ENCODE data around the gene ZNF823.
"Not testable (repeated sequence)": the region's sequence is repeated elsewhere in the genome, so short reads cannot be mapped to it uniquely, and the experiment has no call there.

Gene ZNF823

DNA sequence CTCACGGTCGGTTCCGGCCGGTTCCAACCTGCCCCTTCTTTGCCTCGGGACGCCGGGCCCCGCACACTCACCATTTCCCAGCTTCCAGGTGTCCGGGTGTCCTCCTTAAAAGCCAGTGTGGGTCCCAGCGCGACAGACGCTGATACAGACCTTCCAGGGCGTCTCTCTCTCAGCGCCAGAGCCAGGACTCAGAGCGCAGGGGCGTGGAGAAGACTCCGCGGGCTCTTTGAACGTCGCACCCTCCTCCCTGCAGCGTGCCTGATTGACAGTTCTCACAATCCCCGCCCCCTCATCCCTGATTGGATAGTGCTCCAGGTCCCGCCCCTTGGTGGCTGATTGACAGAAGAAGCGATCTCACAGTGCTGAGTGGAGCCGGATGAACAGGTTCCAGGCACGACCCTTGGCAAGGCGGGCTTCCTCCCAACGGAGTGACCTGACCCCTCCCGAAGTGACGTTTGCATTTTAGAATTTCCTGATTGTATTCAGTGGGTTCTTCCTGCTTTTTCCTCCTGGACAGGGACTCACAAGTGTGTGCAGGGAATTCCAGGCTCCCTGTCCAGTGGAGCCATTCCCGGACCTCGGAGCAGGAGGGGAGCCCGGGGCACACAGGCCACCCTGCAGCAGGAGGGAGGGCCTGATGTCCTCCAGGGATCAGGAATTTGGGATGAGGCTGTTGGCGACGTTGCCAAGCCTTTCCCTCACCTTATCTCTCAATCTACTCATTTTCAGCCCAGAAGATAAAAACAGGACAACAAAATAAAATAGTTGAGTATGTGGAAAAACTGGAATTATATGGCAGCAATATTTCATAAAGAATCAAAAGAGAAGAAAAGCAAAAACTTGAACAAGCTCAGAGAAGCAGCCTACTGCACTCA is at the start of gene ZNF823:
Gene ZNF823 (minus strand): TSS at position 201 of the 875 bp plus-strand sequence. CDS start 127 bp downstream, at position 74.
- ATAC-seq (ENCODE audit: low read depth) (peak; percentile 98), DNase-seq (ENCODE audit: low spot score in 2 of 2) (peak; percentile 86 to 94)
- Mint-ChIP-seq H3K27me3 (no peaks in the 10 kb centered on the region), H3K27ac (peak within 1 kb of the TSS; percentile 18), H3K4me3 (peak within 1 kb of the TSS; percentile 95), H3K9me3 (peaks cover 2% of the 10 kb centered on the region), H3K4me1 (peaks cover 11% of the 10 kb centered on the region), H3K36me3 (peaks cover 2% of the 10 kb centered on the region)

DNA sequence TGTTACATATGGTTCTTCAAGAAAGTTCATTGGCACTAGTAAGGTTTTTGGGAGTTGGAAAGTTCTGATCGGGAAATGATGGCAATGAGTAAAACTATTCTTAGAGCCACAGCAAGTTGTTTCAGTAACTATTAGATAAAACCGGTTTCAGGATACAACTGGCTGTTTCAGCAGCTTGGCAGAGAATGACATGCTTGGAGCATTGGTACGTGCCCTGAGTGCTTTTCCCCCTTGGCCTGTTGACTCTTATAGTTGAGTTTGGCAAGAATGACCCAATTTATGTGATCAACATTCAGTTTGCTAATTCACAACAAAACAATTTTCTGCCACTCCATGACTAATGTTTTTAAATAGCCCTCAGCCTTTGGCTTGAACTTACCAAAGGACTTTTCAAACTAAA is 48.8 kb upstream of the ZNF823 start:
- no peak overlapping the region for H3K27ac Mint-ChIP-seq
- H3K4me3 Mint-ChIP-seq = no peak overlapping the region
- H3K9me3 Mint-ChIP-seq = peaks cover 18% of the 10 kb centered on the region
- peaks cover 21% of the 10 kb centered on the region for H3K36me3 Mint-ChIP-seq
- DNase-seq (ENCODE audit: low spot score in 2 of 2) = no peak
- no peaks in the 10 kb centered on the region for H3K27me3 Mint-ChIP-seq
- H3K4me1 Mint-ChIP-seq = no peaks in the 10 kb centered on the region
- no peak for ATAC-seq (ENCODE audit: low read depth)

DNA sequence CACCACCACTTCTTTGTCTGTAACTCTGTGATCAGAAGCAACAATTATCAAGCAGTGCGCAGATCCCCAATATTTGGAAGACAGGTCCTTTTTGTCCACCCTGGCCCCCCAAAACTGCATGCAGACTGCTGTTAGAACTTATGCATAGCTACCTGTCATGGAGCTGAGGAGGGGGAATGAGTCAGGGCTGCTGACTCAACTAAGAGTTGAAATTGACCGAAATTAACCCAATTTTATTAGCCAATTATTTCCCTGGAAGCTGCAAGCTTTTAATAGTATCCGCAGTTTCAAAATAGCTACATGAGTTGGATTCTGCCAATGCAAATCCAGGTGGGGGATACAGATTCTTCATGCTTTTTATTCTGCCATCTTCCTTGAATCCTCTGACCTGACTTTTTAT is 45.6 kb upstream of the ZNF823 start:
- Mint-ChIP-seq H3K36me3 (peaks cover 40% of the 10 kb centered on the region), H3K27me3 (no peaks in the 10 kb centered on the region), H3K27ac (no peak overlapping the region), H3K4me1 (no peaks in the 10 kb centered on the region), H3K9me3 (peaks cover 15% of the 10 kb centered on the region), H3K4me3 (no peak overlapping the region)
- DNase-seq (ENCODE audit: low spot score in 2 of 2) (no peak), ATAC-seq (ENCODE audit: low read depth) (no peak)

- ATAC-seq (ENCODE audit: low read depth) (no peak), DNase-seq (ENCODE audit: low spot score in 2 of 2) (no peak)
- peaks cover 15% of the 10 kb centered on the region for H3K9me3 Mint-ChIP-seq
- H3K4me1 Mint-ChIP-seq = no peaks in the 10 kb centered on the region
- no peak overlapping the region for H3K4me3 Mint-ChIP-seq
- H3K27ac Mint-ChIP-seq = no peak overlapping the region
- no peaks in the 10 kb centered on the region for H3K27me3 Mint-ChIP-seq
- H3K36me3 Mint-ChIP-seq = peaks cover 41% of the 10 kb centered on the region
Measured at GRCh38 chr19:11783767-11784166, 45.0 kb upstream of the ZNF823 start.

DNA sequence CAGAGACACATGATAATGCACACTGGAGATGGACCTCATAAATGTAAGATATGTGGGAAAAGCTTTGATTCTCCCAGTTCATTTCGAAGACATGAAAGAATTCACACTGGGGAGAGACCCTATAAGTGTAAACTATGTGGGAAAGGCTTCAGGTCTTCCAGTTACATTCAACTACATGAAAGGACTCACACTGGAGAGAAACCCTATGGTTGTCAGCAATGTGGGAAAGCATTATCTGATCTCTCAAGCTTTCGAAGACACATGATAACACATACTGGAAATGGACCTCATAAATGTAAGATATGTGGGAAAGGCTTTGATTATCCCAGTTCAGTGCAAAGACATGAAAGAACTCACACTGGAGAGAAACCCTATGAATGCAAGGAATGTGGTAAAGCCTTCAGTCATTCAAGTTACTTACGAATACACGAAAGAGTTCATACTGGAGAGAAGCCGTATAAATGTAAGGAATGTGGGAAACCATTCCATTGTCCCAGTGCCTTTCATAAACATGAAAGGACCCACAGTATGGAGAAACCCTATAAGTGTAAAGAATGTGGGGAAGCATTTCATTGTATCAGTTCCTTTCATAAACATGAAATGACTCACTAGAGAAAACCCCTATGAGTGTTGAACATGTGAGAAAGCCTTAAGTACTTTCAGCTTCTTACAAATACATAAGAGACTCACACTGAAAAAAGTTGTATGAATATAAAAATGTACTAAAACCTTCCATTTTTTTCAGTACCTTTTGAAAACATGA is 42.7 kb upstream of the ZNF823 start:
- ATAC-seq (ENCODE audit: low read depth) = no peak
- DNase-seq (ENCODE audit: low spot score in 2 of 2) = no peak

DNA sequence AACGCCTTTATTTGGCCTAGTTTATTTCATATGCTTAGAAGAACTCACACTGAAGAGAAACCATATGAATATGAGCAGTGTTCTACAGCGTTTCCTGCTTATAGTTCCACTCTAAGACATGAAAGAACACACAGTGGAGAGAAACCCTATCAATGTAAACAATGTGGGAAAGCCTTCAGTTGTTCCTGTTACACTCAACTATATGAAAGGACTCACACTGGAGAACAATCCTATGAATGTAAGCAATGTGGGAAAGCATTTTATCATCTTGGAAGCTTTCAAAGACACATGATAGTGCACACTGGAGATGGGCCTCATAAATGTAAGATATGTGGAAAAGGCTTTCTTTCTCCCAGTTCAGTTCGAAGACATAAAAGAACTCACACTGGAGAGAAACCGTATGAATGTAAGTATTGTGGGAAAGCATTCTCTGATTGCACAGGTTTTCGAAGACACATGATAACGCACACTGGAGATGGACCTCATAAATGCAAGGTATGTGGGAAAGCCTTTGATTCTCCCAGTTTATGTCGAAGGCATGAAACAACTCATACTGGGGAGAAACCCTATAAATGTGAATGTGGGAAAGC is 41.8 kb upstream of the ZNF823 start:
- no peak for ATAC-seq (ENCODE audit: low read depth)
- DNase-seq (ENCODE audit: low spot score in 2 of 2) = no peak
- Mint-ChIP-seq H3K4me1 (no peaks in the 10 kb centered on the region), H3K4me3 (no peak overlapping the region), H3K27ac (no peak overlapping the region), H3K36me3 (peaks cover 61% of the 10 kb centered on the region), H3K9me3 (peaks cover 16% of the 10 kb centered on the region), H3K27me3 (no peaks in the 10 kb centered on the region)

More for the DNA sequence above, 42.7 kb upstream of the ZNF823 start:
- Mint-ChIP-seq H3K27ac (no peak overlapping the region), H3K27me3 (no peaks in the 10 kb centered on the region), H3K9me3 (peaks cover 16% of the 10 kb centered on the region), H3K4me1 (no peaks in the 10 kb centered on the region), H3K4me3 (no peak overlapping the region), H3K36me3 (peaks cover 57% of the 10 kb centered on the region)

GRCh38 chr19:11776669-11777068 is 37.9 kb upstream of the ZNF823 start:
- H3K4me3 Mint-ChIP-seq; DNase-seq (ENCODE audit: low spot score in 2 of 2); H3K4me1 Mint-ChIP-seq; H3K27ac Mint-ChIP-seq; H3K27me3 Mint-ChIP-seq; ATAC-seq (ENCODE audit: low read depth): not testable (repeated sequence)
- Mint-ChIP-seq H3K9me3 (peaks cover 23% of the 10 kb centered on the region), H3K36me3 (peaks cover 66% of the 10 kb centered on the region)

DNA sequence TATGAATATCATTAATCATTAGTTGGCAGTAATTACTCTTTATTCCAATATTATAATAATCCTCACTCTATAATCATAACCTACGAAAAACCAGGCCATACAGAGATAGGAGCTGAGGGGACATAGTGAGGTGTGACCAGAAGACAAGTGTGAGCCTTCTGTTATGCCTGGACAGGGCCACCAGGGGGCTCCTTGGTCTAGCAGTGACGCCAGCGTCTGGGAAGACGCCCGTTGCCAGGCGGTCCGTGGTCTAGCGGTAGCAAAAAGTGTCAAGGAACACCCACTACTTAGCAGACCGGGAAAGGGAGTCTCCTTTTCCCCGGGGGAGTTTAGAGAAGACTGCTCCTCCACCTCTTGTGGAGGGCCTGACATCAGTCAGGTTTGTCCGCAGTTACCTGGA is 32.8 kb upstream of the ZNF823 start:
- peaks cover 45% of the 10 kb centered on the region for H3K36me3 Mint-ChIP-seq
- not testable (repeated sequence) for H3K27ac Mint-ChIP-seq; ATAC-seq (ENCODE audit: low read depth); H3K27me3 Mint-ChIP-seq; H3K4me3 Mint-ChIP-seq; DNase-seq (ENCODE audit: low spot score in 2 of 2)
- peaks cover 21% of the 10 kb centered on the region for H3K4me1 Mint-ChIP-seq
- peaks cover 23% of the 10 kb centered on the region for H3K9me3 Mint-ChIP-seq

GRCh38 chr19:11769995-11770394 is 31.2 kb upstream of the ZNF823 start:
- Mint-ChIP-seq H3K27ac (peak overlapping the region; percentile 78), H3K27me3 (no peaks in the 10 kb centered on the region), H3K36me3 (peaks cover 38% of the 10 kb centered on the region), H3K4me3 (no peak overlapping the region), H3K4me1 (peaks cover 23% of the 10 kb centered on the region), H3K9me3 (peaks cover 23% of the 10 kb centered on the region)
- DNase-seq (ENCODE audit: low spot score in 2 of 2) (peak in 1 of 2 donors; percentile 4), ATAC-seq (ENCODE audit: low read depth) (no peak)

GRCh38 chr19:11767633-11768133 is 28.9 kb upstream of the ZNF823 start:
- H3K36me3 Mint-ChIP-seq = peaks cover 26% of the 10 kb centered on the region
- H3K4me3 Mint-ChIP-seq = peak overlapping the region; percentile 99
- H3K9me3 Mint-ChIP-seq = peaks cover 16% of the 10 kb centered on the region
- peaks cover 23% of the 10 kb centered on the region for H3K4me1 Mint-ChIP-seq
- peak; percentile 12 for ATAC-seq (ENCODE audit: low read depth)
- DNase-seq (ENCODE audit: low spot score in 2 of 2) = peak; percentile 23 to 38
- no peaks in the 10 kb centered on the region for H3K27me3 Mint-ChIP-seq
- peak overlapping the region; percentile 98 for H3K27ac Mint-ChIP-seq

DNA sequence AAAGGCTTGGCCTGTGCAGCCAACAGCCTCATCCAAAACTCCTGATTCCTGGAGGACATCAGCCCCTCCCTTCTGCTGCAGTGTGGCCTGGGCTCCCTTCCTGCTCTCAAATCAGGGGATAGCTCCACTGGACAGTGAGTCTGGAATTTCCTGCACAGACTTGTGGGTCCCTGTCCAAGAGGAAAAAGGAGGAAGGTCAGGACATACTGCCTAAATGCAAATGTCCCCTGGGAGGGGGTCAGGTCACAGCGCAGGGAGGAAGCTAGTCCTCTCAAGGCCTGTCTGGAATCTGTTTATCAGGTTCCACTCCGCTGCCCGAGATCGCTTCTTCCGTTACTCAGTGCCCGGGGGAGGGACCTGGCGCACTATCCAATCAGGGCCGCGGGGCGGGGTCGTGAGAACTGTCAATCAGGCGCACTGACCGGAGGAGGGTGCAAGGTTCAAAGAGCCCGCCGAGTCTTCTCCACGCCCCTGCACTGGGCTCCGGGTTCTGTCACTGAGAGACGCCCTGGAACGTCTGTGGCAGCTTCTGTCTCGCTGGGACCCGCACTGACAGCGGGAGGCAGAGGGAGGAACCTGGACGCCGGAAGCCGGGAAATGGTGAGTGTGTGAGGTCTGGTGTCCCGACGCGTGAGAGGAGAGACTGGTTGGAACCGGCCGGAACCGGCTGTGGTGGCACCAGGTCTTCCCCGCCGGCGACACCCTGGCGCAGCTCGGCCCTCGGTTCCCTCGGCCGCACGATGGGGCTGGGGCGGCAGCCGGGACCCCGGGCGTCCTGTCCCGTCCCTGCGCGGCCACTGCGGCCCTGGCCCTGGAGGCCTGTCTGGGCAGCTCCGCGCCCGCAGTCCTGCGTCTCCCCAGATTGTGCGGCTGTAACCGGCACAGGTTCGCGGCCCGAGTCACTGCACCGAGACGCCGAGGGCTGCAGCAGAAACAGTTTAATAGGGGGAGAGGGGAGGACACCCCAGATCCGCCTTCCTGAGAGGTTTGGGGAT is 28.1 kb upstream of the ZNF823 start, which contains the start of gene ZNF441:
Gene ZNF441 (plus strand): TSS at position 404 of the 995 bp plus-strand sequence. CDS start 194 bp downstream, at position 598.
- Mint-ChIP-seq H3K36me3 (peaks cover 20% of the 10 kb centered on the region), H3K4me3 (peak within 1 kb of the TSS; percentile 99), H3K27me3 (no peaks in the 10 kb centered on the region), H3K4me1 (peaks cover 23% of the 10 kb centered on the region), H3K9me3 (peaks cover 11% of the 10 kb centered on the region), H3K27ac (peak within 1 kb of the TSS; percentile 98)
- DNase-seq (ENCODE audit: low spot score in 2 of 2) = peak; percentile 79 to 89
- peak; percentile 91 for ATAC-seq (ENCODE audit: low read depth)

DNA sequence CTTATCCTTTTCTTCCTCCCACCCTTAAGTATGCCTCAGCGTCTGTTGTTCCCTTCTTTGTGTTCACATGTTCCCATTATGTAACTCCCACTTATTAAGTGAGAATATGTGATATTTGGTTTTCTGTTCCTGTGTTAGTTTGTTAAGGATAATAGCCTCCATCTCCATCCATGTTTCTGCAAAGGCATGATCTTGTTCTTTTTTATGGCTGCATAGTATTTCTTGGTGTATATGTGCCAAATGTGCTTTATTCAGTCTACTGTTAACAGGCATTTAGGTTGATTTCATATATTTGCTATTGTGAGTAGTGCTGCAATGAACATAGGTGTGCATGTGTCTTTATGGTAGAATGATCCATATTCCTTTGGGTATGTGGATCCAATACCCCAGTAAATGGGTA is 24.9 kb upstream of the ZNF823 start:
- Mint-ChIP-seq H3K9me3 (peaks cover 5% of the 10 kb centered on the region), H3K27ac (no peak overlapping the region), H3K36me3 (peaks cover 1% of the 10 kb centered on the region), H3K4me3 (no peak overlapping the region), H3K4me1 (peaks cover 15% of the 10 kb centered on the region), H3K27me3 (no peaks in the 10 kb centered on the region)
- ATAC-seq (ENCODE audit: low read depth) (no peak), DNase-seq (ENCODE audit: low spot score in 2 of 2) (no peak)

GRCh38 chr19:11763117-11763516 is 24.4 kb upstream of the ZNF823 start:
- no peak overlapping the region for H3K27ac Mint-ChIP-seq
- peaks cover 11% of the 10 kb centered on the region for H3K4me1 Mint-ChIP-seq
- no peak for ATAC-seq (ENCODE audit: low read depth)
- H3K27me3 Mint-ChIP-seq = no peaks in the 10 kb centered on the region
- H3K36me3 Mint-ChIP-seq = no peaks in the 10 kb centered on the region
- no peak overlapping the region for H3K4me3 Mint-ChIP-seq
- DNase-seq (ENCODE audit: low spot score in 2 of 2) = no peak
- peaks cover 5% of the 10 kb centered on the region for H3K9me3 Mint-ChIP-seq
